ENCODE data around the gene HNRNPC.
"Not testable (repeated sequence)": the region's sequence is repeated elsewhere in the genome, so short reads cannot be mapped to it uniquely, and the experiment has no call there.

The HNRNPC gene

GRCh38 chr14:21191261-21191808 lies 77.9 kb downstream of the HNRNPC start:
- FAIRE-seq: no peak

GRCh38 chr14:21185491-21185890 lies 83.8 kb downstream of the HNRNPC start:
- FAIRE-seq: no peak

- FAIRE-seq: no peak
These were observed 85.0 kb downstream of the HNRNPC start for GRCh38 chr14:21184254-21184653.

GRCh38 chr14:21182166-21182565 lies 87.1 kb downstream of the HNRNPC start:
- no peak for FAIRE-seq

- FAIRE-seq: no peak
These were observed 98.1 kb downstream of the HNRNPC start for GRCh38 chr14:21171128-21171527.

GRCh38 chr14:21169573-21169972 lies 99.7 kb downstream of the HNRNPC start:
- FAIRE-seq: no peak

GRCh38 chr14:21168055-21168454 lies 101.2 kb downstream of the HNRNPC start:
- no peak for FAIRE-seq

- not testable (repeated sequence) for FAIRE-seq
These were observed 103.6 kb downstream of the HNRNPC start for GRCh38 chr14:21165670-21166069.

- FAIRE-seq: not testable (repeated sequence)
These were observed 104.1 kb downstream of the HNRNPC start for GRCh38 chr14:21165002-21165605.

GRCh38 chr14:21163871-21164291 lies 105.4 kb downstream of the HNRNPC start:
- FAIRE-seq: no peak

- FAIRE-seq: no peak
These were observed 107.2 kb downstream of the HNRNPC start for GRCh38 chr14:21162081-21162480.

GRCh38 chr14:21160061-21160610 lies 109.1 kb downstream of the HNRNPC start:
- FAIRE-seq: no peak

Data from islet of Langerhans (tissue), 1 donor.